ENCODE measurements around the gene GLT8D2. TPM values are rescaled to one million over a fixed set of nuclear protein-coding genes. Genes with fewer than 3 reads are reported as not detected.

The GLT8D2 gene
- polyA plus RNA-seq, 2 of the 4 experiments (the other 2 are of a cell fraction): 0.27 to 0.43 TPM

DNA sequence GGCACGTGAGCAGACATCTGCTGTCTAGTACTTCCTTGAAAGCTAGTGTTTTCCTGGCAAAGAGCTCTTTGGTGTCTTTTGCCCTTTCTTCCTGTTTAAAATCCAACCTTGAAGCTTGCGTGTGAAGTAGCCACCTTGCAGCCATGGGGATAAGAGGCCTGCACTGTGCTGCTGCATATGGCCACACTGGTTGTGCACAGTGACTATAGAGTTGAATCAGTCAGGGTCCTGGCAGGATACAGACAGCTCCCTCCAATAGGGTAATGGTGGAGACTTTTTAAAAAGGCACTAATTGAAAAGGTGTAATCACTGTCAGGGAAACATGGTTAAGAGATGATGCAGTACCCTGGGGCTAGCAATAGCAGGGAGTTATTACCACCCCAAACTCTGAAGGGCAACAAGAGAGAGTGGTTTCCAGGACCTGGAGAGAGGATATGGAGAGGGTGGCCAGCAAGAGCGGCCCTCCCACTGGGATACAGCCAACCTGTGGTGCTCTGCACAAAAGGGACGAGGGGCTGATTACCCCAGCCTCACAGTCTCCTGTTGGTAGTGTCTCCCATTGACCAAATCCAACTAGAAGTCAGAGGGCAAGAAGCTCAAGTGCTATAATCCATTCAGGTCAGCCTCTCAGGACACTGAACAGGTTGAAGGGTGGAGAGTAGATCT, 4.8 kb upstream of the GLT8D2 start:
- no peak for DNase-seq (ENCODE audit: low read depth in 1 of 2, low spot score in 1 of 2)
- WGBS (ENCODE audit: missing lambda C conversion rate): 40% methylated on average over 4 of the region's 4 CpGs
- TF ChIP-seq HOXB5 (CRISPR knock-in tag; IDR thresholded peaks at IDR 0.05): no peak
- ChIA-PET CTCF (interaction anchor here (1.0 to 1.1 kb wide), 2 partner anchors 8 to 56 kb away, joined by 3 to 4 read pairs; no protein-coding TSS in a partner anchor), POLR2A (no interaction called here)
- Histone ChIP-seq H3K4me2 (no peak overlapping the region), H3K4me3 (no peak overlapping the region), H3K4me1 (no peaks in the 10 kb centered on the region; the same call in 2 of the 3 replicates), H3K9me3 (peaks cover 7% of the 10 kb centered on the region; the same call in 2 of the 3 replicates), H3K27ac (no peak overlapping the region)
- ATAC-seq: no peak
- no peak for FAIRE-seq

DNA sequence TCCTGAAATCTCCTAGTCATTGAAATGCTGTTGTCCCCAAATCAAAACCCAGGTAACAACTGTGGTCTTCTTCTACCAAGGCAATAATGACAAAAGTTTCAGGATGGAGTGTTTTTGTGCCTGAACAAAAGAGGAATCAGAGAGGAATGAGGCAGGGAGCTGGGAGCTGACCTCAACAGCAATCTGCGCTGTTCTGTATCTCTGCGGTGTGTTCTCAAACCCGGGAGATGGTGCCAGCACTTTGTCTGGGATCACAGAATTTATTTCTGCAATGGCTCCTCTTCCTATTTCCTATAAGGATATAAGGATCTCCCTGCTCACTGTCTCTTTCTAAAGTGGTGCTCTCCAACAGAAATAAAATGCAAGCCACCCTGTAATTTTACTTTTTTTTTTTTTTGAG, 449 bp upstream of the GLT8D2 start:
- FAIRE-seq (no peak), ATAC-seq (peak in 1 of 2 experiments; percentile 47; a peak in 3 of 6 replicates), DNase-seq (ENCODE audit: low read depth in 1 of 2, low spot score in 1 of 2) (no peak)
- no peak for TF ChIP-seq CBX8 (IDR thresholded peaks at IDR 0.05)
- TF ChIP-seq KDM5A (IDR thresholded peaks at IDR 0.05): no peak
- TF ChIP-seq NFE2L2 (conservative IDR thresholded peaks at IDR 0.05; ENCODE audit: low read length): no peak
- TF ChIP-seq JUNB (IDR thresholded peaks at IDR 0.05): no peak
- TF ChIP-seq, protein P1, sequence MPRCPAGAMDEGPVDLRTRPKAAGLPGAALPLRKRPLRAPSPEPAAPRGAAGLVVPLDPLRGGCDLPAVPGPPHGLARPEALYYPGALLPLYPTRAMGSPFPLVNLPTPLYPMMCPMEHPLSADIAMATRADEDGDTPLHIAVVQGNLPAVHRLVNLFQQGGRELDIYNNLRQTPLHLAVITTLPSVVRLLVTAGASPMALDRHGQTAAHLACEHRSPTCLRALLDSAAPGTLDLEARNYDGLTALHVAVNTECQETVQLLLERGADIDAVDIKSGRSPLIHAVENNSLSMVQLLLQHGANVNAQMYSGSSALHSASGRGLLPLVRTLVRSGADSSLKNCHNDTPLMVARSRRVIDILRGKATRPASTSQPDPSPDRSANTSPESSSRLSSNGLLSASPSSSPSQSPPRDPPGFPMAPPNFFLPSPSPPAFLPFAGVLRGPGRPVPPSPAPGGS (IDR thresholded peaks at IDR 0.05): no peak
- TF ChIP-seq, protein P2, sequence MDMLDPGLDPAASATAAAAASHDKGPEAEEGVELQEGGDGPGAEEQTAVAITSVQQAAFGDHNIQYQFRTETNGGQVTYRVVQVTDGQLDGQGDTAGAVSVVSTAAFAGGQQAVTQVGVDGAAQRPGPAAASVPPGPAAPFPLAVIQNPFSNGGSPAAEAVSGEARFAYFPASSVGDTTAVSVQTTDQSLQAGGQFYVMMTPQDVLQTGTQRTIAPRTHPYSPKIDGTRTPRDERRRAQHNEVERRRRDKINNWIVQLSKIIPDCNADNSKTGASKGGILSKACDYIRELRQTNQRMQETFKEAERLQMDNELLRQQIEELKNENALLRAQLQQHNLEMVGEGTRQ (IDR thresholded peaks at IDR 0.05): no peak
- TF ChIP-seq MAZ (IDR thresholded peaks at IDR 0.05; ENCODE audit: borderline replicate concordance, low read depth, low read length): no peak
- TF ChIP-seq, protein P3, sequence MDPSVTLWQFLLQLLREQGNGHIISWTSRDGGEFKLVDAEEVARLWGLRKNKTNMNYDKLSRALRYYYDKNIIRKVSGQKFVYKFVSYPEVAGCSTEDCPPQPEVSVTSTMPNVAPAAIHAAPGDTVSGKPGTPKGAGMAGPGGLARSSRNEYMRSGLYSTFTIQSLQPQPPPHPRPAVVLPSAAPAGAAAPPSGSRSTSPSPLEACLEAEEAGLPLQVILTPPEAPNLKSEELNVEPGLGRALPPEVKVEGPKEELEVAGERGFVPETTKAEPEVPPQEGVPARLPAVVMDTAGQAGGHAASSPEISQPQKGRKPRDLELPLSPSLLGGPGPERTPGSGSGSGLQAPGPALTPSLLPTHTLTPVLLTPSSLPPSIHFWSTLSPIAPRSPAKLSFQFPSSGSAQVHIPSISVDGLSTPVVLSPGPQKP (IDR thresholded peaks at IDR 0.05; ENCODE audit: low read depth, low read length): no peak
- no peak for TF ChIP-seq EHF (CRISPR knock-in tag; IDR thresholded peaks at IDR 0.05)
- TF ChIP-seq, protein P4, sequence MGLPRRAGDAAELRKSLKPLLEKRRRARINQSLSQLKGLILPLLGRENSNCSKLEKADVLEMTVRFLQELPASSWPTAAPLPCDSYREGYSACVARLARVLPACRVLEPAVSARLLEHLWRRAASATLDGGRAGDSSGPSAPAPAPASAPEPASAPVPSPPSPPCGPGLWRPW (IDR thresholded peaks at IDR 0.05): no peak
- no peak for TF ChIP-seq NR3C1 (IDR thresholded peaks at IDR 0.05)
- TF ChIP-seq RNF2 (IDR thresholded peaks at IDR 0.05; ENCODE audit: borderline replicate concordance, low read depth): no peak
- no peak for TF ChIP-seq PHF8 (IDR thresholded peaks at IDR 0.05; ENCODE audit: borderline replicate concordance, low read depth)
- TF ChIP-seq HEYL (CRISPR knock-in tag; IDR thresholded peaks at IDR 0.05): no peak
- TF ChIP-seq FOXS1 (CRISPR knock-in tag; IDR thresholded peaks at IDR 0.05): no peak
- no peak for TF ChIP-seq EP300 (IDR thresholded peaks at IDR 0.05)
- TF ChIP-seq, protein P5, sequence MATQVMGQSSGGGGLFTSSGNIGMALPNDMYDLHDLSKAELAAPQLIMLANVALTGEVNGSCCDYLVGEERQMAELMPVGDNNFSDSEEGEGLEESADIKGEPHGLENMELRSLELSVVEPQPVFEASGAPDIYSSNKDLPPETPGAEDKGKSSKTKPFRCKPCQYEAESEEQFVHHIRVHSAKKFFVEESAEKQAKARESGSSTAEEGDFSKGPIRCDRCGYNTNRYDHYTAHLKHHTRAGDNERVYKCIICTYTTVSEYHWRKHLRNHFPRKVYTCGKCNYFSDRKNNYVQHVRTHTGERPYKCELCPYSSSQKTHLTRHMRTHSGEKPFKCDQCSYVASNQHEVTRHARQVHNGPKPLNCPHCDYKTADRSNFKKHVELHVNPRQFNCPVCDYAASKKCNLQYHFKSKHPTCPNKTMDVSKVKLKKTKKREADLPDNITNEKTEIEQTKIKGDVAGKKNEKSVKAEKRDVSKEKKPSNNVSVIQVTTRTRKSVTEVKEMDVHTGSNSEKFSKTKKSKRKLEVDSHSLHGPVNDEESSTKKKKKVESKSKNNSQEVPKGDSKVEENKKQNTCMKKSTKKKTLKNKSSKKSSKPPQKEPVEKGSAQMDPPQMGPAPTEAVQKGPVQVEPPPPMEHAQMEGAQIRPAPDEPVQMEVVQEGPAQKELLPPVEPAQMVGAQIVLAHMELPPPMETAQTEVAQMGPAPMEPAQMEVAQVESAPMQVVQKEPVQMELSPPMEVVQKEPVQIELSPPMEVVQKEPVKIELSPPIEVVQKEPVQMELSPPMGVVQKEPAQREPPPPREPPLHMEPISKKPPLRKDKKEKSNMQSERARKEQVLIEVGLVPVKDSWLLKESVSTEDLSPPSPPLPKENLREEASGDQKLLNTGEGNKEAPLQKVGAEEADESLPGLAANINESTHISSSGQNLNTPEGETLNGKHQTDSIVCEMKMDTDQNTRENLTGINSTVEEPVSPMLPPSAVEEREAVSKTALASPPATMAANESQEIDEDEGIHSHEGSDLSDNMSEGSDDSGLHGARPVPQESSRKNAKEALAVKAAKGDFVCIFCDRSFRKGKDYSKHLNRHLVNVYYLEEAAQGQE (IDR thresholded peaks at IDR 0.05): no peak
- TF ChIP-seq, protein P6, sequence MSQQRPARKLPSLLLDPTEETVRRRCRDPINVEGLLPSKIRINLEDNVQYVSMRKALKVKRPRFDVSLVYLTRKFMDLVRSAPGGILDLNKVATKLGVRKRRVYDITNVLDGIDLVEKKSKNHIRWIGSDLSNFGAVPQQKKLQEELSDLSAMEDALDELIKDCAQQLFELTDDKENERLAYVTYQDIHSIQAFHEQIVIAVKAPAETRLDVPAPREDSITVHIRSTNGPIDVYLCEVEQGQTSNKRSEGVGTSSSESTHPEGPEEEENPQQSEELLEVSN (IDR thresholded peaks at IDR 0.05; ENCODE audit: borderline replicate concordance, low read depth): no peak
- TF ChIP-seq MYC (IDR thresholded peaks at IDR 0.05; ENCODE audit: borderline replicate concordance, low read length): no peak
- no peak for TF ChIP-seq TFCP2L1 (CRISPR knock-in tag; IDR thresholded peaks at IDR 0.05)
- 70% methylated on average over 3 of the region's 3 CpGs for WGBS (ENCODE audit: missing lambda C conversion rate)
- CTCF ChIA-PET: interaction anchor here (1.1 kb wide), 1 partner anchor 41 kb away, joined by 3 read pairs; no protein-coding TSS in a partner anchor
- peak overlapping the region; percentile 75 for H3K4me2 ChIP-seq
- H3K4me3 ChIP-seq: peak overlapping the region; percentile 33; the same call in 2 of the 3 replicates
- POLR2A ChIA-PET: interaction anchor here (1.3 kb wide), 1 partner anchor 85 kb away, joined by 6 read pairs; the partner anchor contains the start of gene TDG
- peak overlapping the region in 1 of 2 experiments; percentile 25; a peak in 2 of 6 replicates for H3K27ac ChIP-seq
- H3K4me1 ChIP-seq: peaks cover 10% of the 10 kb centered on the region; the same call in 2 of the 3 replicates
- no peaks in the 10 kb centered on the region for H3K9me3 ChIP-seq
